Type B pancreatic cell (in vitro differentiated cells): Measurements from ENCODE around the gene FAM53A. TPM values are rescaled to one million over a fixed set of nuclear protein-coding genes. Genes with fewer than 3 reads are reported as not detected.

ENCODE experiments used
- DNase-seq: peaks from one replicate; pipeline ENCODE4 v3.0.0; 2021; ENCODE audit warnings: mixed read lengths; ENCODE audit not compliant: unreplicated experiment; ENCODE audit errors: extremely low spot score
- H3K27ac Mint-ChIP-seq: 2 replicates; pipeline ENCODE4 v1.8.0; 2021; ENCODE audit warnings: mild to moderate bottlenecking, mixed read lengths
- H3K27me3 Mint-ChIP-seq: 2 replicates; pipeline ENCODE4 v1.8.0; 2021; ENCODE audit warnings: mixed read lengths
- H3K36me3 Mint-ChIP-seq: 2 replicates; pipeline ENCODE4 v1.8.0; 2021; ENCODE audit warnings: mixed read lengths
- H3K4me1 Mint-ChIP-seq: one replicate; pipeline ENCODE4 v1.8.0; 2021; ENCODE audit warnings: mixed read lengths; ENCODE audit not compliant: unreplicated experiment
- H3K4me3 Mint-ChIP-seq: 2 replicates; pipeline ENCODE4 v1.8.0; 2021; ENCODE audit warnings: mild to moderate bottlenecking, mixed read lengths
- H3K9me3 Mint-ChIP-seq: 2 replicates; pipeline ENCODE4 v1.8.0; 2021; ENCODE audit warnings: mixed read lengths
- CTCF ChIP-seq: fragments of 200-600 bp; sonication (generic); conservative IDR thresholded peaks from 2 replicates; pipeline ENCODE4 v1.5.0; 2021; ENCODE audit warnings: antibody characterized with exemption, mild to moderate bottlenecking
- total RNA-seq: library from RNA; stranded (reverse); gene quantifications from 2 replicates; pipeline ENCODE4 v1.2.1, GENCODE V29; 2021; ENCODE audit warnings: low replicate concordance

The FAM53A gene
- total RNA-seq, 1 donor from 2014 or later: 3.2 TPM

GRCh38 chr4:1592068-1592708, 91.9 kb downstream of the FAM53A start:
- TF ChIP-seq CTCF: no peak
- Mint-ChIP-seq H3K4me1 (peaks cover 6% of the 10 kb centered on the region), H3K27ac (no peak overlapping the region), H3K4me3 (no peak overlapping the region), H3K9me3 (peaks cover 5% of the 10 kb centered on the region), H3K27me3 (peaks cover 23% of the 10 kb centered on the region), H3K36me3 (no peaks in the 10 kb centered on the region)
- no peak for DNase-seq

- peaks cover 26% of the 10 kb centered on the region for H3K27me3 Mint-ChIP-seq
- H3K4me1 Mint-ChIP-seq: peaks cover 6% of the 10 kb centered on the region
- TF ChIP-seq CTCF: no peak
- DNase-seq: no peak
- H3K9me3 Mint-ChIP-seq: peaks cover 5% of the 10 kb centered on the region
- H3K27ac Mint-ChIP-seq: no peak overlapping the region
- no peak overlapping the region for H3K4me3 Mint-ChIP-seq
- no peaks in the 10 kb centered on the region for H3K36me3 Mint-ChIP-seq
Measured at GRCh38 chr4:1591107-1591506, 93.0 kb downstream of the FAM53A start.

- Mint-ChIP-seq H3K4me1 (peaks cover 6% of the 10 kb centered on the region), H3K36me3 (no peaks in the 10 kb centered on the region), H3K9me3 (peaks cover 5% of the 10 kb centered on the region), H3K27me3 (peaks cover 26% of the 10 kb centered on the region), H3K4me3 (no peak overlapping the region), H3K27ac (no peak overlapping the region)
- no peak for DNase-seq
- TF ChIP-seq CTCF: no peak
Measured at GRCh38 chr4:1590244-1590643, 93.9 kb downstream of the FAM53A start.

Other genes with a start within 250 kb of the FAM53A start
- gene SLBP, start 28.0 kb upstream of the FAM53A start, total RNA-seq: 40.2 and 46.0 TPM in 2 replicates
- gene TMEM129, start 37.0 kb upstream of the FAM53A start, total RNA-seq: 38.5 and 41.0 TPM in 2 replicates
- gene TACC3, start 37.2 kb upstream of the FAM53A start, total RNA-seq: 35.9 and 91.4 TPM in 2 replicates
- gene FGFR3, start 109.0 kb upstream of the FAM53A start, total RNA-seq: 44.3 and 63.9 TPM in 2 replicates
- gene LETM1, start 171.8 kb upstream of the FAM53A start, total RNA-seq: 61.1 and 64.3 TPM in 2 replicates
- 70.6 and 156 TPM in 2 replicates for gene NSD2, start 187.1 kb upstream of the FAM53A start, total RNA-seq